GM12872 (cell line): ENCODE results near the gene GLTP.

Source experiments
- TF ChIP-seq, protein P1 (sequence below): IDR thresholded peaks from 3 replicates; pipeline ENCODE4 v1.5.1; 2011; ENCODE audit warnings: low read depth, mild to moderate bottlenecking, low read length, moderate library complexity; ENCODE audit not compliant: insufficient read depth

GLTP gene

GRCh38 chr12:109878749-109879148 lies 1.6 kb downstream of the GLTP start:
- TF ChIP-seq, protein P1, sequence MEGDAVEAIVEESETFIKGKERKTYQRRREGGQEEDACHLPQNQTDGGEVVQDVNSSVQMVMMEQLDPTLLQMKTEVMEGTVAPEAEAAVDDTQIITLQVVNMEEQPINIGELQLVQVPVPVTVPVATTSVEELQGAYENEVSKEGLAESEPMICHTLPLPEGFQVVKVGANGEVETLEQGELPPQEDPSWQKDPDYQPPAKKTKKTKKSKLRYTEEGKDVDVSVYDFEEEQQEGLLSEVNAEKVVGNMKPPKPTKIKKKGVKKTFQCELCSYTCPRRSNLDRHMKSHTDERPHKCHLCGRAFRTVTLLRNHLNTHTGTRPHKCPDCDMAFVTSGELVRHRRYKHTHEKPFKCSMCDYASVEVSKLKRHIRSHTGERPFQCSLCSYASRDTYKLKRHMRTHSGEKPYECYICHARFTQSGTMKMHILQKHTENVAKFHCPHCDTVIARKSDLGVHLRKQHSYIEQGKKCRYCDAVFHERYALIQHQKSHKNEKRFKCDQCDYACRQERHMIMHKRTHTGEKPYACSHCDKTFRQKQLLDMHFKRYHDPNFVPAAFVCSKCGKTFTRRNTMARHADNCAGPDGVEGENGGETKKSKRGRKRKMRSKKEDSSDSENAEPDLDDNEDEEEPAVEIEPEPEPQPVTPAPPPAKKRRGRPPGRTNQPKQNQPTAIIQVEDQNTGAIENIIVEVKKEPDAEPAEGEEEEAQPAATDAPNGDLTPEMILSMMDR = no peak

- TF ChIP-seq, protein P1 = no peak
Measured at GRCh38 chr12:109878247-109878625, 2.1 kb downstream of the GLTP start.

- TF ChIP-seq, protein P1 = no peak
Measured at GRCh38 chr12:109877504-109878246, 2.7 kb downstream of the GLTP start.

DNA sequence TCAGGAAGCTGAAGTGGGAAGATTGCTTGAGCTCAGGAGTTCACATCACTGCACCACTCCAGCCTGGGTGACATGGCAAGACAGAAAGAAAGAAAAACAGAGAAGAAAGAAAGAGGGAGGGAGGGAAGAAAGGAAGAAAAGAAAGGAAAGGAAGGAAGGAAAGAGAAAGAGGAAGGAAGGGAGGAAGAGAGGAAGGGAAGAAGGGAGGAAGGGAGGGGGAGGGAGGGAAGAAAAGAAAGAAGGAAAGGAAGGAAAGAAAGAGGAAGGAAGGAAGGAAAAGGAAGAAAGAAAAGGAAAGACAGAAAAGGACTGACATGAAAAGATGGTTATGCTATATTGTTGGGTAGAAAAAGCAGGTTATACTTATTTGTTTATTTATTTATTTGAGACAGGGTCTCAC lies 3.9 kb downstream of the GLTP start:
- TF ChIP-seq, protein P1 = no peak

- TF ChIP-seq, protein P1 = no peak
Measured at GRCh38 chr12:109875572-109876131, 4.7 kb downstream of the GLTP start.

DNA sequence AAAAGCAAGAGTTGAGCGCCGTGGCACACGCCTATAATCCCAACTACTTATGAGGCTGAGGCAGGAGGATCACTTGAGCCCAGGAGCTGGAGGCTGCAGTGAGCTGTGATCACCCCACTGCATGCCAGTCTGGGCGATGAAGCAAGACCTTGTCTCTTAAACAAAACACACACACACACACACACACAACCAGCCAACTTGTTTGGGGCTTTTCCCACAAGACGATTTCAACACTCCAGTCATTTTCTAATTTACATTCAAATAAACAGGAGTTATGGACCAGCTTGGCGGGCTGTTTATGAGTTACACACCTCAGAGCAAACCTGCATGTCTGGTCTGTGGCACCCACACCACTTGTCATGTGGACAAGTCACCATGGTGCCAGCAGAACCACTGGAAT lies 6.7 kb downstream of the GLTP start:
- TF ChIP-seq, protein P1 = no peak

DNA sequence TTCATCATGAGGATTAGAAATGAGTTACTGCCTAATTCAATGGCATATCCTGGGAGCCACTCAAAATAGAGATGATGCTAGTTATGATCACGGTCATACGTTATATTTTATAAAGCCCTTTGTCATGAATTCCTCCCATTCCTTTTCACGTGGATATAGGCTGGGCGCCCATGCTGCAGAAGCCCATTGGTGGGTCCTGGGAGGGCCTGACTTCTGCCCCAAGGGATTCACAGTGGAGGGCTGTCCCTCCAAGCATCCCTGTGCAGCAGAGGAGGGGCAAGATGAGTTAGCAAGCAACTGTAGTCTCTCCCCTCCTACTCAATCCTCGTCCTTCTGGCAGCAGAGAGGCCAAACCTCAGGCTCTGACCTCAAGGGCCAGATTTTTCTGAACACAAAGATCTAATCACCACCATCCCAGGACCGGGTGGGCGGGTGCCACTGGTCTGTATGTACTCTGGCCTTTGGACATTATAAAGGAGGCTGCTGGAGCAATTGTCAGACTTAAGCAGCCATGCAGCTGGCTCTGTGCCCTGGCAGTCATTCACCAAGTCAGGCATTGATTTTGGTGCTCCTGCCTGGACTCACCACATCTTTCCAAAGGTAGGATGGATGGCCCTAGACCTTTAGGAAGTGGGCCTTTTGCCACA lies 8.6 kb downstream of the GLTP start:
- TF ChIP-seq, protein P1 = no peak
